IMR-90 (cell line): ENCODE results near the gene SLC4A4. TPM values are rescaled to one million over a fixed set of nuclear protein-coding genes. Genes with fewer than 3 reads are reported as not detected.

Experiments
- ATAC-seq: fragments of 200-7000 bp; cut with Tn5 transposase; 2 replicates; pipeline ENCODE4 v1.9.1; 2020; ENCODE audit warnings: low read depth, mild to moderate bottlenecking, moderate library complexity
- BruUV-seq: library from RNA; stranded (reverse); fragments of 400-500 nt; replicated peaks from 2 replicates; lab custom pipeline; 2021; lab: Mats Ljungman, UMichigan
- CTCF ChIA-PET: fragments of 300-600 bp; formaldehyde crosslinking; extraction: SDS; loops from one replicate; lab custom pipeline; 2021; ENCODE audit warnings: antibody characterized with exemption; lab: Yijun Ruan, JAX
- POLR2A ChIA-PET: fragments of 300-600 bp; sonication (Branson Sonifier 250); formaldehyde crosslinking; loops from one replicate; lab custom pipeline; 2022; ENCODE audit warnings: antibody characterized with exemption; ENCODE audit not compliant: unreplicated experiment; lab: Charles Lee
- DNase-seq: peaks from one replicate; pipeline ENCODE4 v3.0.0; 2013
- H2AFZ ChIP-seq: replicated peaks from 2 replicates; pipeline ENCODE3; 2013; ENCODE audit warnings: low read length, mild to moderate bottlenecking; ENCODE audit not compliant: poor library complexity
- H2AK5ac ChIP-seq: 2 replicates; pipeline ENCODE4 v1.6.1; 2013; ENCODE audit warnings: low read depth, low read length, inconsistent platforms
- H2AK9ac ChIP-seq: replicated peaks from 2 replicates; pipeline ENCODE3; 2013; ENCODE audit warnings: mild to moderate bottlenecking, low read depth, low read length, moderate library complexity; ENCODE audit not compliant: poor library complexity
- H2BK120ac ChIP-seq: 2 replicates; pipeline ENCODE4 v1.6.1; 2013; ENCODE audit warnings: low read depth, low read length, inconsistent platforms
- H2BK15ac ChIP-seq: 3 replicates; pipeline ENCODE4 v1.6.1; 2013; ENCODE audit warnings: low read depth, low read length, inconsistent platforms
- H2BK20ac ChIP-seq: 2 replicates; pipeline ENCODE4 v1.6.1; 2013; ENCODE audit warnings: low read depth, mild to moderate bottlenecking, inconsistent platforms, low read length, moderate library complexity
- H2BK5ac ChIP-seq: 2 replicates; pipeline ENCODE4 v1.6.1; 2013; ENCODE audit warnings: mild to moderate bottlenecking, low read depth, low read length, inconsistent platforms; ENCODE audit not compliant: poor library complexity, severe bottlenecking
- H3K14ac ChIP-seq: replicated peaks from 2 replicates; pipeline ENCODE4 v1.6.1; 2013; ENCODE audit warnings: low read depth, low read length, inconsistent platforms
- H3K18ac ChIP-seq: 2 replicates; pipeline ENCODE4 v1.6.1; 2013; ENCODE audit warnings: low read depth, low read length, control low read depth
- H3K23ac ChIP-seq: 2 replicates; pipeline ENCODE4 v1.6.1; 2013; ENCODE audit warnings: low read depth, low read length, inconsistent platforms
- H3K27ac ChIP-seq: 2 replicates; pipeline ENCODE4 v1.5.1; 2013; ENCODE audit warnings: mild to moderate bottlenecking, control low read depth, low read length; ENCODE audit not compliant: insufficient read depth
- H3K27me3 ChIP-seq: 2 replicates; pipeline ENCODE4 v1.6.1; 2013; ENCODE audit warnings: low read length; ENCODE audit not compliant: control insufficient read depth, insufficient read depth
- H3K36me3 ChIP-seq: 2 replicates; pipeline ENCODE4 v1.6.1; 2013; ENCODE audit warnings: low read length, mixed read lengths; ENCODE audit not compliant: control insufficient read depth, insufficient read depth
- H3K4ac ChIP-seq: 2 replicates; pipeline ENCODE4 v1.6.1; 2013; ENCODE audit warnings: low read depth, low read length, inconsistent platforms
- H3K4me1 ChIP-seq: 2 replicates; pipeline ENCODE4 v1.6.1; 2013; ENCODE audit warnings: low read length, mixed read lengths; ENCODE audit not compliant: control insufficient read depth, insufficient read depth
- H3K4me2 ChIP-seq: 2 replicates; pipeline ENCODE4 v1.6.1; 2013; ENCODE audit warnings: low read depth, mild to moderate bottlenecking, control low read depth, low read length, moderate library complexity
- H3K4me3 ChIP-seq: 2 replicates; pipeline ENCODE4 v1.5.1; 2013; ENCODE audit warnings: low read depth, mild to moderate bottlenecking, control low read depth, low read length, moderate library complexity; ENCODE audit not compliant: insufficient read depth
- H3K56ac ChIP-seq: 2 replicates; pipeline ENCODE4 v1.6.1; 2013; ENCODE audit warnings: low read length, inconsistent platforms; ENCODE audit not compliant: insufficient read depth; ENCODE audit errors: extremely low read depth
- H3K79me1 ChIP-seq, 2 experiments: 2 replicates each; pipeline ENCODE4 v1.6.1; 2013; ENCODE audit warnings: low read length in 2 of 2, inconsistent platforms in 1 of 2, low read depth in 1 of 2
- H3K9ac ChIP-seq: 2 replicates; pipeline ENCODE4 v1.6.1; 2013; ENCODE audit warnings: low read depth, low read length, control low read depth
- H3K9me1 ChIP-seq: 2 replicates; pipeline ENCODE4 v1.6.1; 2013; ENCODE audit warnings: low read length, inconsistent platforms; ENCODE audit not compliant: insufficient read depth
- H3K9me3 ChIP-seq: 2 replicates; pipeline ENCODE4 v1.6.1; 2013; ENCODE audit warnings: low read length; ENCODE audit not compliant: control insufficient read depth, insufficient read depth
- H4K20me1 ChIP-seq: 2 replicates; pipeline ENCODE4 v1.6.1; 2013; ENCODE audit warnings: low read length, inconsistent platforms; ENCODE audit not compliant: insufficient read depth
- H4K5ac ChIP-seq: 2 replicates; pipeline ENCODE4 v1.6.1; 2013; ENCODE audit warnings: mild to moderate bottlenecking, low read depth, low read length, control low read depth
- H4K8ac ChIP-seq, 2 experiments: 2 replicates each; pipeline ENCODE4 v1.6.1; 2013; ENCODE audit warnings: low read depth in 2 of 2, low read length in 2 of 2, control low read depth in 1 of 2, inconsistent platforms in 1 of 2
- H4K91ac ChIP-seq: 2 replicates; pipeline ENCODE4 v1.6.1; 2013; ENCODE audit warnings: low read depth, low read length, inconsistent platforms; ENCODE audit not compliant: insufficient read depth
- BHLHE40 ChIP-seq: fragments of 150-350 bp; IDR thresholded peaks from 2 replicates; pipeline ENCODE4 v1.6.1; 2016; ENCODE audit warnings: mild to moderate bottlenecking, low read depth, low read length
- CEBPB ChIP-seq: IDR thresholded peaks from 2 replicates; pipeline ENCODE4 v1.6.1; 2012; ENCODE audit warnings: low read depth, low read length, improper control_type of control experiment
- CTCF ChIP-seq: conservative IDR thresholded peaks from 2 replicates; pipeline ENCODE4 v1.5.1; 2012; ENCODE audit warnings: mild to moderate bottlenecking, low read depth, low read length, improper control_type of control experiment
- MAFK ChIP-seq: IDR thresholded peaks from 2 replicates; pipeline ENCODE4 v1.6.1; 2012; ENCODE audit warnings: low read depth, low read length, improper control_type of control experiment
- MAZ ChIP-seq: IDR thresholded peaks from 2 replicates; pipeline ENCODE4 v1.6.1; 2012; ENCODE audit warnings: low read depth, mild to moderate bottlenecking, low read length, improper control_type of control experiment, moderate library complexity, borderline replicate concordance
- NFE2L2 ChIP-seq: fragments of 150-350 bp; IDR thresholded peaks from 2 replicates; pipeline ENCODE4 v1.6.1; 2016; ENCODE audit warnings: low read depth, mild to moderate bottlenecking, low read length
- POLR2A ChIP-seq: IDR thresholded peaks from 2 replicates; pipeline ENCODE4 v1.6.1; 2012; ENCODE audit warnings: mild to moderate bottlenecking, low read depth, low read length
- RFX5 ChIP-seq: IDR thresholded peaks from 2 replicates; pipeline ENCODE4 v1.8.0; 2012; ENCODE audit warnings: low read depth, mild to moderate bottlenecking, low read length, moderate library complexity
- WGBS, 2 experiments: methylation state at CpG; one replicate each; pipeline versions ENCODE4 v1.1.5 to v1.1.7; 2013; ENCODE audit warnings: missing lambda C conversion rate in 2 of 2; ENCODE audit not compliant: insufficient read length in 1 of 2; ENCODE audit errors: extremely low coverage in 2 of 2; 5-methylcytosine and 5-hydroxymethylcytosine counted together
- dilution Hi-C: fragments of 300-500 bp; cut with HindIII; formaldehyde crosslinking; loops from one replicate; pipeline ENCODE4 v1.14.3; 2018; ENCODE audit warnings: low sequenced_read_pairs; ENCODE audit not compliant: unreplicated experiment
- in situ Hi-C: fragments of 300-500 bp; cut with MboI; formaldehyde crosslinking; loops from 3 replicates; pipeline ENCODE4 v1.14.3; 2019; ENCODE audit warnings: low sequenced_read_pairs, inconsistent platforms, mixed read lengths
- intact Hi-C: fragments of 100-400 bp; cut with micrococcal nuclease; formaldehyde crosslinking; loops from 2 replicates; pipeline ENCODE4 v1.10.0; 2022
- polyA plus RNA-seq, 3 experiments: library from polyadenylated mRNA; depleted of rRNA; stranded (reverse); fragments of >200 nt; gene quantifications; 2 replicates each; pipeline ENCODE4 v1.2.3, GENCODE V29; 2012; ENCODE audit warnings: low replicate concordance in 1 of 3
- total RNA-seq: library from RNA; depleted of rRNA; stranded (reverse); fragments of >200 nt; gene quantifications from 2 replicates; pipeline ENCODE4 v1.2.3, GENCODE V29; 2012
- TF ChIP-seq, protein P1 (sequence below): fragments of 150-350 bp; IDR thresholded peaks from 2 replicates; pipeline ENCODE4 v1.6.1; 2017; ENCODE audit warnings: mild to moderate bottlenecking, antibody characterized with exemption, low read length, low read depth

Gene SLC4A4
- total and polyA plus RNA-seq, 2 of the 4 experiments (the other 2 are of a cell fraction), result 5.6 to 16.8 TPM

- ATAC-seq (no peak), DNase-seq (no peak)
- intact Hi-C loops, result no loop called here
- H3K4me1 ChIP-seq, result no peaks in the 10 kb centered on the region
- no peaks in the 10 kb centered on the region for H3K9me3 ChIP-seq
- H3K9ac ChIP-seq, result no peak overlapping the region
- H3K36me3 ChIP-seq, result peaks cover 11% of the 10 kb centered on the region
- H2BK5ac ChIP-seq, result no peak overlapping the region
- no peak overlapping the region for H2AK9ac ChIP-seq
- no peak overlapping the region for H3K18ac ChIP-seq
- dilution Hi-C loops, result no loop called here
- H3K27me3 ChIP-seq, result no peaks in the 10 kb centered on the region
- no peaks in the 10 kb centered on the region for H3K9me1 ChIP-seq
- no peak overlapping the region for H3K4me3 ChIP-seq
- no peak overlapping the region for H4K8ac ChIP-seq
- 80% methylated on average over 1 of the region's 2 CpGs; no CpG with 5 or more reads in 1 of the 2 experiments for WGBS, 2 experiments
- no peak overlapping the region for H2AK5ac ChIP-seq
- in situ Hi-C loops, result no loop called here
- CTCF ChIA-PET, result interaction anchor here (0.5 kb wide), 1 partner anchor 122 kb away, joined by 3 read pairs; no protein-coding TSS in a partner anchor
- H2BK15ac ChIP-seq, result no peak overlapping the region
- no peak overlapping the region for H2AFZ ChIP-seq
- no peak overlapping the region for H2BK20ac ChIP-seq
- H4K91ac ChIP-seq, result no peak overlapping the region
- TF ChIP-seq MAZ (no peak), RFX5 (no peak), CEBPB (no peak), MAFK (no peak), POLR2A (no peak), NFE2L2 (no peak), BHLHE40 (no peak), CTCF (no peak)
- TF ChIP-seq, protein P1, sequence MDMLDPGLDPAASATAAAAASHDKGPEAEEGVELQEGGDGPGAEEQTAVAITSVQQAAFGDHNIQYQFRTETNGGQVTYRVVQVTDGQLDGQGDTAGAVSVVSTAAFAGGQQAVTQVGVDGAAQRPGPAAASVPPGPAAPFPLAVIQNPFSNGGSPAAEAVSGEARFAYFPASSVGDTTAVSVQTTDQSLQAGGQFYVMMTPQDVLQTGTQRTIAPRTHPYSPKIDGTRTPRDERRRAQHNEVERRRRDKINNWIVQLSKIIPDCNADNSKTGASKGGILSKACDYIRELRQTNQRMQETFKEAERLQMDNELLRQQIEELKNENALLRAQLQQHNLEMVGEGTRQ, result no peak
- no peak overlapping the region for H3K56ac ChIP-seq
- H2BK120ac ChIP-seq, result no peak overlapping the region
- H3K79me1 ChIP-seq, result peaks cover 0 to 13% of the 10 kb centered on the region in 2 experiments; a peak in 2 of 4 replicates
- 0 out of 2 replicates have a peak overlapping the region, but pooled peaks have one; percentile 8 for H4K5ac ChIP-seq
- no peak overlapping the region for H3K27ac ChIP-seq
- BruUV-seq, result no TSS peak
- no peak overlapping the region for H3K4me2 ChIP-seq
- no peaks in the 10 kb centered on the region for H4K20me1 ChIP-seq
- H3K23ac ChIP-seq, result no peak overlapping the region
- POLR2A ChIA-PET, result no interaction called here
- no peak overlapping the region for H3K4ac ChIP-seq
- H3K14ac ChIP-seq, result no peak overlapping the region; the same call in 1 of the 2 replicates
Observed at GRCh38 chr4:71440612-71441011, 101.8 kb downstream of the SLC4A4 start.
